ENCODE results near the gene PLXNB1. TPM values are rescaled to one million over a fixed set of nuclear protein-coding genes. Genes with fewer than 3 reads are reported as not detected.

PLXNB1 gene
- total and polyA plus RNA-seq, 2 experiments from 2014 or later: 49.0 to 144 TPM

DNA sequence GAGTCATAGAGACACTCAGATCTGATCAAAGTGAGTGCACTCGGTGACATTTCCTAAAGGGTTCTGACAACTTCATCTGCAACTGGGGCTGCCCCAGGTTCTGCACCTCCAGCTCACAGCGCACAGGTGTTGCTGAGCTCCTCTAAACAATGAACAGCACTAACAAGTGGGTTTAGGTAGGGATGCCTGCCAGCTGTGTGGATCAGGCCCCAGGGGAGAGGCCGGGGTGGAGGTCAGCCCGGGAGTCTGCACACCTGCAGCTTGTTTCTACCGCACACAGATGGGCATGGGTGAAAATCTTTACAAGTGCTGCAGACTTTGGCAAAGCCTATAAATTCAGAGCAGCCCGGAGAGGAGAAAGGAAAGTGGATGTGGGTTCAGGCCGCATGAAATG lies 57.5 kb downstream of the PLXNB1 start:
- Mint-ChIP-seq H3K36me3 (ENCODE audit: low read depth) (no peaks in the 10 kb centered on the region), H3K4me1 (peaks cover 18% of the 10 kb centered on the region), H3K9me3 (no peaks in the 10 kb centered on the region; the same call in 2 of the 3 replicates), H3K27me3 (ENCODE audit: insufficient read depth, low read depth, poor library complexity) (peaks cover 3% of the 10 kb centered on the region), H3K4me3 (no peak overlapping the region), H3K27ac (no peak overlapping the region)
- DNase-seq (ENCODE audit: low spot score): no peak
- no peaks in the 10 kb centered on the region for H3K79me2 ChIP-seq (replicated peaks; ENCODE audit: insufficient read depth)
- H3K4me2 ChIP-seq: no peak overlapping the region
- H3K36me3 ChIP-seq (ENCODE audit: insufficient read depth): no peaks in the 10 kb centered on the region
- no peaks in the 10 kb centered on the region for H3F3A ChIP-seq (replicated peaks; ENCODE audit: low read depth)
- no peaks in the 10 kb centered on the region for H3K27me3 ChIP-seq (ENCODE audit: insufficient read depth)
- peak overlapping the region; percentile 28; the same call in 1 of the 2 replicates for H2AFZ ChIP-seq
- peaks cover 9% of the 10 kb centered on the region; the same call in 1 of the 2 replicates for H3K4me1 ChIP-seq (ENCODE audit: insufficient read depth)
- no peak overlapping the region for H3K27ac ChIP-seq (ENCODE audit: low read depth)
- no peaks in the 10 kb centered on the region for H3K9me2 ChIP-seq (ENCODE audit: insufficient read depth)
- H3K4me3 ChIP-seq: no peak overlapping the region
- H4K20me1 ChIP-seq (replicated peaks; ENCODE audit: insufficient read depth): no peaks in the 10 kb centered on the region
- TF ChIP-seq EZH2 (IDR thresholded peaks at IDR 0.05; ENCODE audit: low read depth, unreplicated experiment) (no peak), ZNF331 (CRISPR knock-in tag; IDR thresholded peaks at IDR 0.05; ENCODE audit: low read depth) (no peak), ZNF114 (CRISPR knock-in tag; IDR thresholded peaks at IDR 0.05) (no peak), JUNB (IDR thresholded peaks at IDR 0.05; ENCODE audit: unreplicated experiment) (no peak), POLR2AphosphoS5 (IDR thresholded peaks at IDR 0.05; ENCODE audit: low read depth) (no peak), STAT1 (IDR thresholded peaks at IDR 0.05; ENCODE audit: unreplicated experiment) (no peak), CREB1 (CRISPR knock-in tag; IDR thresholded peaks at IDR 0.05; ENCODE audit: low read depth) (no peak)
- TF ChIP-seq, protein P1, sequence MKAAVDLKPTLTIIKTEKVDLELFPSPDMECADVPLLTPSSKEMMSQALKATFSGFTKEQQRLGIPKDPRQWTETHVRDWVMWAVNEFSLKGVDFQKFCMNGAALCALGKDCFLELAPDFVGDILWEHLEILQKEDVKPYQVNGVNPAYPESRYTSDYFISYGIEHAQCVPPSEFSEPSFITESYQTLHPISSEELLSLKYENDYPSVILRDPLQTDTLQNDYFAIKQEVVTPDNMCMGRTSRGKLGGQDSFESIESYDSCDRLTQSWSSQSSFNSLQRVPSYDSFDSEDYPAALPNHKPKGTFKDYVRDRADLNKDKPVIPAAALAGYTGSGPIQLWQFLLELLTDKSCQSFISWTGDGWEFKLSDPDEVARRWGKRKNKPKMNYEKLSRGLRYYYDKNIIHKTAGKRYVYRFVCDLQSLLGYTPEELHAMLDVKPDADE (IDR thresholded peaks at IDR 0.05): no peak
- TF ChIP-seq, protein P2, sequence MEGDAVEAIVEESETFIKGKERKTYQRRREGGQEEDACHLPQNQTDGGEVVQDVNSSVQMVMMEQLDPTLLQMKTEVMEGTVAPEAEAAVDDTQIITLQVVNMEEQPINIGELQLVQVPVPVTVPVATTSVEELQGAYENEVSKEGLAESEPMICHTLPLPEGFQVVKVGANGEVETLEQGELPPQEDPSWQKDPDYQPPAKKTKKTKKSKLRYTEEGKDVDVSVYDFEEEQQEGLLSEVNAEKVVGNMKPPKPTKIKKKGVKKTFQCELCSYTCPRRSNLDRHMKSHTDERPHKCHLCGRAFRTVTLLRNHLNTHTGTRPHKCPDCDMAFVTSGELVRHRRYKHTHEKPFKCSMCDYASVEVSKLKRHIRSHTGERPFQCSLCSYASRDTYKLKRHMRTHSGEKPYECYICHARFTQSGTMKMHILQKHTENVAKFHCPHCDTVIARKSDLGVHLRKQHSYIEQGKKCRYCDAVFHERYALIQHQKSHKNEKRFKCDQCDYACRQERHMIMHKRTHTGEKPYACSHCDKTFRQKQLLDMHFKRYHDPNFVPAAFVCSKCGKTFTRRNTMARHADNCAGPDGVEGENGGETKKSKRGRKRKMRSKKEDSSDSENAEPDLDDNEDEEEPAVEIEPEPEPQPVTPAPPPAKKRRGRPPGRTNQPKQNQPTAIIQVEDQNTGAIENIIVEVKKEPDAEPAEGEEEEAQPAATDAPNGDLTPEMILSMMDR (conservative IDR thresholded peaks at IDR 0.05; ENCODE audit: low read depth in 2 of 2): no peak
- TF ChIP-seq, protein P3, sequence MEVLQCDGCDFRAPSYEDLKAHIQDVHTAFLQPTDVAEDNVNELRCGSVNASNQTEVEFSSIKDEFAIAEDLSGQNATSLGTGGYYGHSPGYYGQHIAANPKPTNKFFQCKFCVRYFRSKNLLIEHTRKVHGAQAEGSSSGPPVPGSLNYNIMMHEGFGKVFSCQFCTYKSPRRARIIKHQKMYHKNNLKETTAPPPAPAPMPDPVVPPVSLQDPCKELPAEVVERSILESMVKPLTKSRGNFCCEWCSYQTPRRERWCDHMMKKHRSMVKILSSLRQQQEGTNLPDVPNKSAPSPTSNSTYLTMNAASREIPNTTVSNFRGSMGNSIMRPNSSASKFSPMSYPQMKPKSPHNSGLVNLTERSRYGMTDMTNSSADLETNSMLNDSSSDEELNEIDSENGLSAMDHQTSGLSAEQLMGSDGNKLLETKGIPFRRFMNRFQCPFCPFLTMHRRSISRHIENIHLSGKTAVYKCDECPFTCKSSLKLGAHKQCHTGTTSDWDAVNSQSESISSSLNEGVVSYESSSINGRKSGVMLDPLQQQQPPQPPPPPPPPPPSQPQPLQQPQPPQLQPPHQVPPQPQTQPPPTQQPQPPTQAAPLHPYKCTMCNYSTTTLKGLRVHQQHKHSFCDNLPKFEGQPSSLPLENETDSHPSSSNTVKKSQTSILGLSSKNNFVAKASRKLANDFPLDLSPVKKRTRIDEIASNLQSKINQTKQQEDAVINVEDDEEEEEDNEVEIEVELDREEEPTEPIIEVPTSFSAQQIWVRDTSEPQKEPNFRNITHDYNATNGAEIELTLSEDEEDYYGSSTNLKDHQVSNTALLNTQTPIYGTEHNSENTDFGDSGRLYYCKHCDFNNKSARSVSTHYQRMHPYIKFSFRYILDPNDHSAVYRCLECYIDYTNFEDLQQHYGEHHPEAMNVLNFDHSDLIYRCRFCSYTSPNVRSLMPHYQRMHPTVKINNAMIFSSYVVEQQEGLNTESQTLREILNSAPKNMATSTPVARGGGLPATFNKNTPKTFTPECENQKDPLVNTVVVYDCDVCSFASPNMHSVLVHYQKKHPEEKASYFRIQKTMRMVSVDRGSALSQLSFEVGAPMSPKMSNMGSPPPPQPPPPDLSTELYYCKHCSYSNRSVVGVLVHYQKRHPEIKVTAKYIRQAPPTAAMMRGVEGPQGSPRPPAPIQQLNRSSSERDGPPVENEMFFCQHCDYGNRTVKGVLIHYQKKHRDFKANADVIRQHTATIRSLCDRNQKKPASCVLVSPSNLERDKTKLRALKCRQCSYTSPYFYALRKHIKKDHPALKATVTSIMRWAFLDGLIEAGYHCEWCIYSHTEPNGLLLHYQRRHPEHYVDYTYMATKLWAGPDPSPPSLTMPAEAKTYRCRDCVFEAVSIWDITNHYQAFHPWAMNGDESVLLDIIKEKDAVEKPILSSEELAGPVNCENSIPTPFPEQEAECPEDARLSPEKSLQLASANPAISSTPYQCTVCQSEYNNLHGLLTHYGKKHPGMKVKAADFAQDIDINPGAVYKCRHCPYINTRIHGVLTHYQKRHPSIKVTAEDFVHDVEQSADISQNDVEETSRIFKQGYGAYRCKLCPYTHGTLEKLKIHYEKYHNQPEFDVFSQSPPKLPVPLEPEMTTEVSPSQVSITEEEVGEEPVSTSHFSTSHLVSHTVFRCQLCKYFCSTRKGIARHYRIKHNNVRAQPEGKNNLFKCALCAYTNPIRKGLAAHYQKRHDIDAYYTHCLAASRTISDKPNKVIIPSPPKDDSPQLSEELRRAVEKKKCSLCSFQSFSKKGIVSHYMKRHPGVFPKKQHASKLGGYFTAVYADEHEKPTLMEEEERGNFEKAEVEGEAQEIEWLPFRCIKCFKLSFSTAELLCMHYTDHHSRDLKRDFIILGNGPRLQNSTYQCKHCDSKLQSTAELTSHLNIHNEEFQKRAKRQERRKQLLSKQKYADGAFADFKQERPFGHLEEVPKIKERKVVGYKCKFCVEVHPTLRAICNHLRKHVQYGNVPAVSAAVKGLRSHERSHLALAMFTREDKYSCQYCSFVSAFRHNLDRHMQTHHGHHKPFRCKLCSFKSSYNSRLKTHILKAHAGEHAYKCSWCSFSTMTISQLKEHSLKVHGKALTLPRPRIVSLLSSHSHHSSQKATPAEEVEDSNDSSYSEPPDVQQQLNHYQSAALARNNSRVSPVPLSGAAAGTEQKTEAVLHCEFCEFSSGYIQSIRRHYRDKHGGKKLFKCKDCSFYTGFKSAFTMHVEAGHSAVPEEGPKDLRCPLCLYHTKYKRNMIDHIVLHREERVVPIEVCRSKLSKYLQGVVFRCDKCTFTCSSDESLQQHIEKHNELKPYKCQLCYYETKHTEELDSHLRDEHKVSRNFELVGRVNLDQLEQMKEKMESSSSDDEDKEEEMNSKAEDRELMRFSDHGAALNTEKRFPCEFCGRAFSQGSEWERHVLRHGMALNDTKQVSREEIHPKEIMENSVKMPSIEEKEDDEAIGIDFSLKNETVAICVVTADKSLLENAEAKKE (CRISPR knock-in tag; IDR thresholded peaks at IDR 0.05): no peak
- no peak for ATAC-seq

Data from GM23338 (cell line).